NCI-H526 (cell line): ENCODE data around the gene AZIN2.
"Not testable (repeated sequence)": the region's sequence is repeated elsewhere in the genome, so short reads cannot be mapped to it uniquely, and the experiment has no call there.

Source experiments
- DNase-seq, 2 experiments: peaks; one replicate each; lab custom pipeline; 2025; lab: John Stamatoyannopoulos, UW

The AZIN2 gene

DNA sequence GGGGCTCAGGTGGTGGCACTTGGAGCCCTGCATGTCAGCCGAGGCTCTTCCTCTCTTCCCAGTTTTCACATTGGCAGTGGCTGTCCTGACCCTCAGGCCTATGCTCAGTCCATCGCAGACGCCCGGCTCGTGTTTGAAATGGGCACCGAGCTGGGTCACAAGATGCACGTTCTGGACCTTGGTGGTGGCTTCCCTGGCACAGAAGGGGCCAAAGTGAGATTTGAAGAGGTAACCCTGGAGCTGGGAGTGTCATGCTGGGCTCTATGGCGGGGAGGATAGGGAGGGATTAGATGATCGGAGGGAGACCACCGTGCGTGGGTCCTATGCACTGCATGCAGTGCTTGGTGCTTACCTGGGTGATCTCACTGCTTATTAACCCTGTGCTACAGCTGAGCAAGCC lies 13.5 kb downstream of the AZIN2 start:
- DNase-seq = no peak

- DNase-seq = peak; percentile 16 to 74
Observed at GRCh38 chr1:33094971-33095604, 14.1 kb downstream of the AZIN2 start.

GRCh38 chr1:33096363-33097005 lies 15.5 kb downstream of the AZIN2 start:
- no peak for DNase-seq

GRCh38 chr1:33097137-33097611 lies 16.2 kb downstream of the AZIN2 start:
- no peak for DNase-seq

DNA sequence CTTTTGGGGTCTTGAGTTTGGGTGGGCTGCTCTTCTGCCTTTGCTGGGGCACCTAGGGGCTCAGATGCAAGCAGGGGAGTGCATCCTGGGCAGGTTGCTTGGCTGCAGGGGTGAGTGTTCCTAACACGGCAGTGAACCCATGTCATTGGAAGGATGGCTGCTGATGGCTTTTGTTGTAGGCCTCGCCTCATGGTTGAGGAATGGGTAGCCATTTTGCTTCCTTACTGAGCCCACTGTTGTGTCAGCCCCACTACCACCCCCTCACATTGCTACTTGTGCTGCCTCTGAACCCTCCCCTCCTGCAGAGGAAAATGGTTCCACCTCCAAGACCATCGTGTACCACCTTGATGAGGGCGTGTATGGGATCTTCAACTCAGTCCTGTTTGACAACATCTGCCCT lies 16.8 kb downstream of the AZIN2 start:
- no peak for DNase-seq

GRCh38 chr1:33098371-33098770 lies 17.4 kb downstream of the AZIN2 start:
- no peak for DNase-seq

DNA sequence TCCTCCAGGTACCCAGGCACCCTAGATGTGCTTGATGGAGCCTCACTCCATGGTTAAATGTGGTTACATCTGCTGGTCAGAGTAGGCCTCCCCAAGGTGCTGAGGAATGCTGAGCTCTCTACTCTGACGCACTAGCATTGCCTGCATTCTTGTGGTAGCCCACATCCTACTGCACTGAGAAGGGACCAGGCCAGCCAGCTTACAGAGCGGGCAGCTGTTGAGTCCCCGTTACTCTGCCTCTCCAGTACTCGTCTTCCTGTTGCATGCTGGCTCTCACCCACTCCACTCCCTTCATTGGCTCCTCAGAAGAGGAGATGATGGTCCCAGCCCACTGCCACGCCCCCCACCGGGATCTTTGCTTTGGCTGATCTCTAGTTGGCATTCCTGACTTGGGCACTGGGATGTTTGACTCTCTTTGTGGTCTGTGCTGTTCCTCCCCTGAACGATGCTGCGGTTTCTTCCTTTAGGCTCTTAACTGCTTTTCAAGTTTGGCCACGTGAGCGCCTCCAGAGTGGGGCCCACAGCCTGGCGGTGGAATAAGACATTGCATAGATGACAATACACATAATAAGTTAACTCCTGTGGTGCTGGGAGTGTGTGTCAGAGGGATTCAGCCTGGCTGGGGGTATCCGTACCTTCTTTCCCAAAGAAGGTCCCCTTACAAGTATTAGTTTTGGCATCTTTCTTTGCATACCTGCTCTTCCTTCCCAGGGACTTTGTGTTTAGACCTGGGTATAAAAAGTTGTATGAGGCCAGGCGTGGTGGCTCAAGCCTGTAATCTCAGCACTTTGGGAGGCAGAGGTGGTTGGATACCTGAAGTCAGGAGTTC lies 18.6 kb downstream of the AZIN2 start:
- no peak for DNase-seq

- DNase-seq = not testable (repeated sequence)
Observed at GRCh38 chr1:33100119-33100415, 19.1 kb downstream of the AZIN2 start.

- no peak for DNase-seq
Observed at GRCh38 chr1:33110477-33110876, 29.5 kb downstream of the AZIN2 start.

- peak; percentile 25 to 55 for DNase-seq
Observed at GRCh38 chr1:33111965-33112364, 31.0 kb downstream of the AZIN2 start.

DNA sequence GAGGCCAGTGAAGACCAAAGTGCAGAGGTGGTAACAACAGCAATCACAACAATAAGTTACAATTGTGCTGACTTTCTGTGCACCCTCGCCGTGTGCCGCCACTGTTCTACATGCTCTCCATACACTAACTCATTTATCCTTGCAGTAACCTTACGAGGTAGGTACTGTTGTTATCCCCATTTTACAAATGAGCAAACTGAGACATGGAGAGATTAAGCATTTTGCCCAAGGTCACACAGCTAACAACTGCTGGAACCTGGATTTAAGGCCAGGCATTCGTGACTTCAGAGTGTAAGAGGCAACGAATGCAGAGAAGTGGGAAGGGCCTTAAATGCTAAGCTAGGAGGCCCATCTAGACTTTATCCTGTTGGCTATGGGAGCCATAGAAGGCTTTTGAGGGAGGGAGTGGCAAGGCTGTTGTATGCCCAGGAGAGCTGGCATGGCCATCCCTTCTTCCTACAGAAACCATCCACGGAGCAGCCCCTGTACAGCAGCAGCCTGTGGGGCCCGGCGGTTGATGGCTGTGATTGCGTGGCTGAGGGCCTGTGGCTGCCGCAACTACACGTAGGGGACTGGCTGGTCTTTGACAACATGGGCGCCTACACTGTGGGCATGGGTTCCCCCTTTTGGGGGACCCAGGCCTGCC lies 36.6 kb downstream of the AZIN2 start:
- DNase-seq = no peak

DNA sequence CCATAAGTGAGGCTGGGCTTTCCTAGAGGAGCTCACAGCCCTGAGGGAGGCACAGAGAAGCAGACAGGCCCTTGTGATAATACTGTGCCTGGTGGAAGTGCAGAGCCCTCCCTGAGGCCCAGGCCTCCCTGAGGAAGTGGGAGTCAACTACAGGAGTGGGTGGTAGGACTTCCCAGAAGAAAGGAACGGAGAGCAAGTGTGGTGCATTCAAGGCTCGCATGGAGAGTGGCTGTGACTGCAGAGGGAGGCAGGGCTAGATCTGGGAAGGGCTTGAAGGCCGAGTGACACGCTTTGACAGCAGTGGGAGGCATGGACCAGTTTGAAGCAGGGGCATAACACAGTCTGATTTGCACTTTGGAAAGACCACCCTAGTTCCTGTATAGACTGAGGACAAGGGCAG lies 37.3 kb downstream of the AZIN2 start:
- no peak for DNase-seq

- no peak for DNase-seq
Observed at GRCh38 chr1:33119050-33119449, 38.1 kb downstream of the AZIN2 start.

- peak in 1 of 2 experiments; percentile 22 for DNase-seq
Observed at GRCh38 chr1:33119532-33120217, 38.7 kb downstream of the AZIN2 start.

DNA sequence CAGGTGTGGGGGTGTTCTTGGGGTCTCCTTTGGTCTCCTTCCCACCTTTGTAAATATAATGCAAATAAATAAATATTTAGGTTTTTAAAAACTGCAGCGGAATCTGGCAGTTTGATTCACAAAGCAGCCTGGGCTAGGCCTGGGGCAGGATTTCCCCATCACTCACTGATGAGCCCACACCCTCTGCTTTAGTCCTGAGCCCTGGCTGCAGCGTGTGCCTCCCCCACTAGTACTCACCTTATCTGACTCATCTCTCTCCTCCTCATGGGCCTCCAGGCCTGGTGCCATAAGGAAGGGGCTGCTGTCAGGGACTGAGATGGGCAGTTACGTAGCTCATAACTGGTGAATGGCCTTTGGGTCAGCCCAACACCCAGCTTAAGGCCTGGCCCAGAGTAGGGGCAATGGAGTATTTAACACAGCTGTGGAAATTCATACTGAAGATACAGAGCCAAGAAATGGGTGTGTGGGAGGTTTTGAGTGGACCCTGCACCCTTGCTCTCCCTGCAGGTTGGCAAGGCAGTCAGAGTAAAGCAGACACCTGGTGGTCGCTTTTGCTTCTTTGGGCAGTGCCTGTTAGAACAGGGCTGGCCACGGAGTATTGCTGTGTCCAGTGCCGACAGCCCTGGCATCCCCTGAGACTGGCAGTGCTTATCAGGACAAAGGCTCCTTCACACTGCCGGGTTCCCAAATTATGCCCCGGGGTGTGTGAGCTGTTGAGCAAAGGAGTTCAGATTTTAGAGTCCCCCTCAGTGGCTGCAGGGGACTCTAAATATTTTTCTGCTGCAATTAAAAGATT lies 39.7 kb downstream of the AZIN2 start:
- no peak for DNase-seq

- no peak for DNase-seq
Observed at GRCh38 chr1:33121728-33122127, 40.8 kb downstream of the AZIN2 start.

DNA sequence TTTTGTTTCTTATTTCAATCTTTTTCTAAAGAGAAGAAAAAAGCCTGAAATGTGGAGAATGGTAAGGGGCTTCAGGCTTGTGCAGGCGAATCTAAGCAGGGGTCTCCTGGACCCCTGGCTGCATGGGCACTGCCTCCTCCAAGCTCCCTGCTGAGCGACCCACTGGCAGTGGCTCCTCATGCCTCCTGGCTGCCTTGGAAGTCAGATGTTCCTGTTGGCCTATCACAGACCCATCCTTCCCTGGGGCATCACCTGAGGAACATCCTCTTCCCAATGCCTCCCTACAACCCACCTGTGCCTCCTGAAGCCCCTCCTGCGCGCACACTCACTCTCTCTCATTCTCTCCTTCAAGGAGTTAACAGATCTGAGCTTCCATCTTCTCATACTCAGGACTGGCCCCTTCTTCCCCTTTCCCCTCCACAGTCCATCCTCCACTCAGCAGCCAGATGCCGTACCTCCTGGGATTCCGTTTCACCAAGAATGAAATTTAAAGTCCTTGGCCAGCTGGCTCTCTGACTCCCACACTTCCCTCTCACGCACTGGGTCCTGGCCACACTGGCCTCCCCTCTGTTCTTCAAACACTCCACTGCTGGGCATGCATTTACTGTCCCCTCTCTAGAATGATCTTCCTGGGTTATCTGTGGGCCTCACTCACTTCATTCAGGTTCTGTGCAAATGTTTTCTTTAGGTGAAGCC lies 41.7 kb downstream of the AZIN2 start:
- no peak for DNase-seq

- DNase-seq = no peak
Observed at GRCh38 chr1:33123266-33123665, 42.3 kb downstream of the AZIN2 start.

GRCh38 chr1:33124647-33125046 lies 43.7 kb downstream of the AZIN2 start:
- DNase-seq = not testable (repeated sequence)

GRCh38 chr1:33126411-33127000 lies 45.6 kb downstream of the AZIN2 start:
- DNase-seq = no peak
